Right atrium auricular region (tissue), 2 donors: ENCODE data around the gene SULF2. TPM values are rescaled to one million over a fixed set of nuclear protein-coding genes. Genes with fewer than 3 reads are reported as not detected.

Source experiments
- DNase-seq: peaks from one replicate; pipeline ENCODE4 v3.0.0-alpha.2; 2019; ENCODE audit warnings: low spot score
- H3K27ac ChIP-seq, 2 donors: fragments of 200-600 bp; sonication (generic); 1 replicate in 1 of 2; 2 replicates in 1 of 2; pipeline ENCODE4 v1.5.1; 2016 to 2019
- H3K27me3 ChIP-seq, 2 donors: fragments of 200-600 bp; sonication (generic); one replicate each; pipeline versions ENCODE4 v1.5.1 to v1.6.0; 2017 to 2019
- H3K36me3 ChIP-seq: fragments of 200-600 bp; sonication (generic); one replicate; pipeline ENCODE4 v1.5.1; 2016
- H3K4me1 ChIP-seq, 2 donors: fragments of 200-600 bp; sonication (generic); one replicate each; pipeline versions ENCODE4 v1.5.1 to v1.6.0; 2017 to 2019
- H3K4me3 ChIP-seq, 2 donors: fragments of 200-600 bp; sonication (generic); 1 replicate in 1 of 2; 2 replicates in 1 of 2; pipeline ENCODE4 v1.5.1; 2017 to 2019; ENCODE audit warnings: mild to moderate bottlenecking in 1 of 2, moderate library complexity in 1 of 2
- H3K9me3 ChIP-seq, 2 donors: fragments of 200-600 bp; sonication (generic); one replicate each; pipeline ENCODE4 v1.5.1; 2019
- CTCF ChIP-seq, 2 donors: fragments of 200-600 bp; sonication (generic); IDR thresholded peaks; one replicate each; pipeline ENCODE4 v1.5.1; 2019; ENCODE audit warnings: antibody characterized with exemption in 2 of 2
- total RNA-seq, 2 donors: library from RNA; depleted of rRNA; stranded (reverse); fragments of >200 nt; gene quantifications; one replicate each; pipeline ENCODE4 v1.1.0, GENCODE V29; 2016

SULF2 gene
- total RNA-seq, 2 donors from 2014 or later = 33.7 to 57.8 TPM

GRCh38 chr20:47789081-47789763 is 3.9 kb upstream of the SULF2 start:
- TF ChIP-seq CTCF (IDR thresholded peaks at IDR 0.05) = no peak
- H3K27me3 ChIP-seq = peaks cover 0 to under 1% of the 10 kb centered on the region in 2 donors
- H3K4me1 ChIP-seq = peaks cover 0 to 37% of the 10 kb centered on the region in 2 donors
- no peak overlapping the region for H3K4me3 ChIP-seq
- no peak for DNase-seq
- no peaks in the 10 kb centered on the region for H3K36me3 ChIP-seq
- no peak overlapping the region for H3K27ac ChIP-seq
- H3K9me3 ChIP-seq = no peaks in the 10 kb centered on the region

GRCh38 chr20:47788741-47789080 is 3.4 kb upstream of the SULF2 start:
- Histone ChIP-seq H3K27me3 (peaks cover 0 to 4% of the 10 kb centered on the region in 2 donors), H3K36me3 (no peaks in the 10 kb centered on the region), H3K27ac (no peak overlapping the region), H3K4me1 (peaks cover 0 to 41% of the 10 kb centered on the region in 2 donors), H3K4me3 (no peak overlapping the region), H3K9me3 (no peaks in the 10 kb centered on the region)
- DNase-seq = no peak
- no peak for TF ChIP-seq CTCF (IDR thresholded peaks at IDR 0.05)

GRCh38 chr20:47786765-47787107 is 1.5 kb upstream of the SULF2 start:
- DNase-seq = no peak
- peaks cover 0 to 4% of the 10 kb centered on the region in 2 donors for H3K27me3 ChIP-seq
- H3K9me3 ChIP-seq = no peaks in the 10 kb centered on the region
- no peaks in the 10 kb centered on the region for H3K36me3 ChIP-seq
- H3K4me3 ChIP-seq = peak overlapping the region in 1 of 2 donors; percentile 60
- H3K4me1 ChIP-seq = peaks cover 0 to 38% of the 10 kb centered on the region in 2 donors
- TF ChIP-seq CTCF (IDR thresholded peaks at IDR 0.05) = no peak
- H3K27ac ChIP-seq = peak overlapping the region; percentile 48 to 54

GRCh38 chr20:47785854-47786764 is 828 bp upstream of the SULF2 start:
- Histone ChIP-seq H3K9me3 (no peaks in the 10 kb centered on the region), H3K27me3 (peaks cover 0 to 4% of the 10 kb centered on the region in 2 donors), H3K4me1 (peaks cover 0 to 32% of the 10 kb centered on the region in 2 donors), H3K27ac (peak overlapping the region; percentile 48 to 54), H3K36me3 (no peaks in the 10 kb centered on the region), H3K4me3 (peak overlapping the region; percentile 44 to 60)
- peak; percentile 79 for DNase-seq
- peak; percentile 43 to 83 for TF ChIP-seq CTCF (IDR thresholded peaks at IDR 0.05)

GRCh38 chr20:47784599-47785310 is 526 bp downstream of the SULF2 start:
- H3K4me3 ChIP-seq = peak overlapping the region; percentile 44 to 60
- no peak for TF ChIP-seq CTCF (IDR thresholded peaks at IDR 0.05)
- H3K27me3 ChIP-seq = peaks cover 0 to 4% of the 10 kb centered on the region in 2 donors
- no peaks in the 10 kb centered on the region for H3K36me3 ChIP-seq
- H3K27ac ChIP-seq = peak overlapping the region; percentile 41 to 63
- DNase-seq = peak; percentile 66
- H3K4me1 ChIP-seq = peaks cover 0 to 32% of the 10 kb centered on the region in 2 donors
- no peaks in the 10 kb centered on the region for H3K9me3 ChIP-seq
